ENCODE data around the gene STPG3.
A peak's percentile ranks its signal among the peaks of the same experiment; 100 is the strongest.
"Not testable (repeated sequence)": the region's sequence is repeated elsewhere in the genome, so short reads cannot be mapped to it uniquely, and the experiment has no call there.

The STPG3 gene

GRCh38 chr9:137254624-137255447, 3.8 kb downstream of the STPG3 start, which contains the start of gene NELFB:
TSS of gene NELFB (plus strand) at chr9:137255327.
- TF ChIP-seq ZNF274 (IDR thresholded peaks at IDR 0.05; ENCODE audit: low read depth, low read length) = no peak
- peak within 1 kb of the TSS; percentile 80 for H3K4me3 ChIP-seq (ENCODE audit: low read length)

GRCh38 chr9:137255448-137256114, 4.5 kb downstream of the STPG3 start:
- no peak for TF ChIP-seq ZNF274 (IDR thresholded peaks at IDR 0.05; ENCODE audit: low read depth, low read length)
- peak overlapping the region; percentile 80 for H3K4me3 ChIP-seq (ENCODE audit: low read length)

GRCh38 chr9:137256362-137256761, 5.3 kb downstream of the STPG3 start:
- no peak for TF ChIP-seq ZNF274 (IDR thresholded peaks at IDR 0.05; ENCODE audit: low read depth, low read length)
- peak overlapping the region; percentile 80; the same call in 1 of the 2 replicates for H3K4me3 ChIP-seq (ENCODE audit: low read length)

GRCh38 chr9:137256856-137257255, 5.8 kb downstream of the STPG3 start:
- no peak overlapping the region for H3K4me3 ChIP-seq (ENCODE audit: low read length)
- TF ChIP-seq ZNF274 (IDR thresholded peaks at IDR 0.05; ENCODE audit: low read depth, low read length) = no peak

GRCh38 chr9:137262173-137262908, 11.3 kb downstream of the STPG3 start:
- not testable (repeated sequence) for H3K4me3 ChIP-seq (ENCODE audit: low read length)

- TF ChIP-seq ZNF274 (IDR thresholded peaks at IDR 0.05; ENCODE audit: low read depth, low read length) = no peak
- H3K4me3 ChIP-seq (ENCODE audit: low read length) = no peak overlapping the region
Observed at GRCh38 chr9:137262909-137263285, 11.8 kb downstream of the STPG3 start.

GRCh38 chr9:137263506-137263905, 12.4 kb downstream of the STPG3 start:
- H3K4me3 ChIP-seq (ENCODE audit: low read length) = no peak overlapping the region
- no peak for TF ChIP-seq ZNF274 (IDR thresholded peaks at IDR 0.05; ENCODE audit: low read depth, low read length)

GRCh38 chr9:137264067-137264466, 13.0 kb downstream of the STPG3 start:
- TF ChIP-seq ZNF274 (IDR thresholded peaks at IDR 0.05; ENCODE audit: low read depth, low read length) = no peak
- no peak overlapping the region for H3K4me3 ChIP-seq (ENCODE audit: low read length)

GRCh38 chr9:137265496-137266161, 14.5 kb downstream of the STPG3 start:
- no peak overlapping the region for H3K4me3 ChIP-seq (ENCODE audit: low read length)
- TF ChIP-seq ZNF274 (IDR thresholded peaks at IDR 0.05; ENCODE audit: low read depth, low read length) = no peak

GRCh38 chr9:137266162-137266527, 15.1 kb downstream of the STPG3 start:
- H3K4me3 ChIP-seq (ENCODE audit: low read length) = no peak overlapping the region
- no peak for TF ChIP-seq ZNF274 (IDR thresholded peaks at IDR 0.05; ENCODE audit: low read depth, low read length)

GRCh38 chr9:137266585-137267453, 15.7 kb downstream of the STPG3 start:
- TF ChIP-seq ZNF274 (IDR thresholded peaks at IDR 0.05; ENCODE audit: low read depth, low read length) = no peak

GRCh38 chr9:137267933-137268355, 16.9 kb downstream of the STPG3 start:
- TF ChIP-seq ZNF274 (IDR thresholded peaks at IDR 0.05; ENCODE audit: low read depth, low read length) = no peak
- no peak overlapping the region for H3K4me3 ChIP-seq (ENCODE audit: low read length)

More at GRCh38 chr9:137266585-137267453, 15.7 kb downstream of the STPG3 start:
- no peak overlapping the region for H3K4me3 ChIP-seq (ENCODE audit: low read length)

- H3K4me3 ChIP-seq (ENCODE audit: low read length) = no peak overlapping the region
- no peak for TF ChIP-seq ZNF274 (IDR thresholded peaks at IDR 0.05; ENCODE audit: low read depth, low read length)
Observed at GRCh38 chr9:137268538-137269201, 17.6 kb downstream of the STPG3 start.
